OCI-LY1 (cell line): ENCODE results near the gene TXNDC9.

Experiments used
- H2AFZ ChIP-seq: fragments of 200-600 bp; sonication (generic), shearing (Covaris generic); 2 replicates; pipeline ENCODE4 v1.6.0; 2014; ENCODE audit warnings: antibody characterized with exemption, mild to moderate bottlenecking, low read length
- H3F3A ChIP-seq: fragments of 200-600 bp; sonication (generic), shearing (Covaris generic); 2 replicates; pipeline ENCODE4 v1.6.0; 2014; ENCODE audit warnings: mild to moderate bottlenecking, antibody characterized with exemption, low read length, moderate library complexity; ENCODE audit not compliant: insufficient read depth
- H3K27ac ChIP-seq: fragments of 200-600 bp; sonication (generic); 2 replicates; pipeline ENCODE4 v1.5.1; 2014; ENCODE audit warnings: low read length, mixed run types, mild to moderate bottlenecking, low read depth; ENCODE audit not compliant: poor library complexity, severe bottlenecking
- H3K27me3 ChIP-seq: fragments of 200-600 bp; sonication (generic); 2 replicates; pipeline ENCODE4 v1.6.0; 2014; ENCODE audit warnings: antibody characterized with exemption, mild to moderate bottlenecking, low read length, moderate library complexity; ENCODE audit not compliant: insufficient read depth
- H3K36me3 ChIP-seq: fragments of 200-600 bp; sonication (generic); 2 replicates; pipeline ENCODE4 v1.6.1; 2014; ENCODE audit warnings: mild to moderate bottlenecking, antibody characterized with exemption, low read length, moderate library complexity, mixed read lengths; ENCODE audit not compliant: insufficient read depth
- H3K4me1 ChIP-seq: fragments of 200-600 bp; sonication (generic); 2 replicates; pipeline ENCODE4 v1.5.1; 2014; ENCODE audit warnings: mild to moderate bottlenecking, low read length, moderate library complexity; ENCODE audit not compliant: insufficient read depth, severe bottlenecking
- H3K4me2 ChIP-seq: fragments of 200-600 bp; sonication (generic), shearing (Covaris generic); 2 replicates; pipeline ENCODE4 v1.6.1; 2014; ENCODE audit warnings: low read length
- H3K4me3 ChIP-seq: fragments of 200-600 bp; sonication (generic); 2 replicates; pipeline ENCODE4 v1.5.1; 2014; ENCODE audit warnings: low read length, low read depth, mild to moderate bottlenecking, mixed read lengths; ENCODE audit not compliant: poor library complexity, severe bottlenecking
- H3K79me2 ChIP-seq: fragments of 200-600 bp; shearing (Covaris generic); 2 replicates; pipeline ENCODE4 v1.6.1; 2016; ENCODE audit warnings: mixed run types, low read length, mixed read lengths; ENCODE audit not compliant: insufficient read depth
- H3K9ac ChIP-seq: fragments of 200-600 bp; sonication (generic), shearing (Covaris generic); 2 replicates; pipeline ENCODE4 v1.6.1; 2014; ENCODE audit warnings: mild to moderate bottlenecking, low read length, mixed read lengths
- H3K9me2 ChIP-seq: fragments of 200-600 bp; sonication (generic), shearing (Covaris generic); 2 replicates; pipeline ENCODE4 v1.6.1; 2014; ENCODE audit warnings: low read depth, mild to moderate bottlenecking, low read length, mixed read lengths
- H3K9me3 ChIP-seq: fragments of 200-600 bp; shearing (Covaris generic); 2 replicates; pipeline ENCODE4 v1.6.1; 2014; ENCODE audit warnings: low read length, mixed read lengths
- H4K20me1 ChIP-seq: fragments of 200-600 bp; sonication (generic), shearing (Covaris generic); 2 replicates; pipeline ENCODE4 v1.6.0; 2016; ENCODE audit warnings: mild to moderate bottlenecking, low read length; ENCODE audit not compliant: insufficient read depth
- CTCF ChIP-seq: fragments of 200-600 bp; sonication (generic), shearing (Covaris generic); IDR thresholded peaks from 2 replicates; pipeline ENCODE4 v1.5.1; 2017; ENCODE audit warnings: mild to moderate bottlenecking, antibody characterized with exemption, low read length, moderate library complexity, mixed read lengths
- EZH2 ChIP-seq: fragments of 200-600 bp; sonication (generic), shearing (Covaris generic); IDR thresholded peaks from 2 replicates; pipeline ENCODE4 v1.8.0; 2017; ENCODE audit warnings: borderline replicate concordance, mixed run types, mild to moderate bottlenecking, antibody characterized with exemption, low read length, moderate library complexity, mixed read lengths

TXNDC9 gene

DNA sequence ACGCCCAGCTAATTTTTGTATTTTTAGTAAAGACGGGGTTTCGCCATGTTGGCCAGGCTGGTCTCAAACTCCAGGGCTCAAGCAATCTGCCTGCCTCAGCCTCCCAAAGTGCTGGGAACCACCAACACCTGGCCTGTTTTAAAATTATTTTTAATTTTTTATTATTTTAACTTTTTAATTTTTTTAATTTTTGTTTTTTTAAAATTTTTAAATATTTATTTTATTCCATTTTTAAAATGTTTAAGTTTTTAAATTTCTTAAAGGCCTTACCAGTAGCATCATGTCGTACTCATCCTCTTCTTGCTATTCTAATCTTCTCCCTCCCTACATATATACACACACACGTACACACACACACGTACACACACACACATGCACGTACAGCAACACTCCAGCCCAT, 36.6 kb downstream of the TXNDC9 start:
- TF ChIP-seq CTCF: no peak
- TF ChIP-seq EZH2: no peak
- Histone ChIP-seq H3K27ac (no peak overlapping the region), H3K36me3 (no peaks in the 10 kb centered on the region; the same call in 1 of the 2 replicates), H3K4me3 (no peak overlapping the region), H3F3A (no peaks in the 10 kb centered on the region), H3K9me3 (no peaks in the 10 kb centered on the region), H3K9me2 (no peaks in the 10 kb centered on the region), H3K27me3 (no peaks in the 10 kb centered on the region), H3K9ac (no peak overlapping the region), H3K4me1 (no peaks in the 10 kb centered on the region), H3K4me2 (no peak overlapping the region), H3K79me2 (no peaks in the 10 kb centered on the region), H4K20me1 (no peaks in the 10 kb centered on the region), H2AFZ (no peak overlapping the region)

DNA sequence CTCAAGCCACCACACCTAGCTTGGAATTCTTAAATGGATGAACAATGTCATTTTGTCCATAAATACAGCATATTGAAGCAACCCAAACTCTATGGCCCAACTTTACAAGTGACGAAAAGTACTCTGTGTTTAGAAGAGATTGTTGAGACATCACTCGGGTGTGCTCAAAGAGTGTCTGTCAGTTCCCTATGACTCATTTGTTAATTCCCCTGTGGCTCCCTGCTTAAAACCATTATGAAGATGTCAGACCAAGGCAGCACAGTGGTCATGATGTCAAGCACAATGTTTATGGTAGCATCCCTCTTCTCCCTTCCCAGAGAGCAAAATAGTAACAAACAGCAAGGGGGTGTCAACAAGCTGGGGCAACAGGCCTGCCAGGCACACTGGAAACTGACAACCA, 38.1 kb downstream of the TXNDC9 start:
- H3K9me2 ChIP-seq: no peaks in the 10 kb centered on the region
- H3F3A ChIP-seq: no peaks in the 10 kb centered on the region
- H3K4me1 ChIP-seq: no peaks in the 10 kb centered on the region
- no peak overlapping the region for H3K27ac ChIP-seq
- no peaks in the 10 kb centered on the region for H3K9me3 ChIP-seq
- H2AFZ ChIP-seq: no peak overlapping the region
- H3K79me2 ChIP-seq: no peaks in the 10 kb centered on the region
- no peak overlapping the region for H3K4me2 ChIP-seq
- H3K9ac ChIP-seq: no peak overlapping the region
- no peaks in the 10 kb centered on the region for H3K36me3 ChIP-seq
- H3K4me3 ChIP-seq: no peak overlapping the region
- TF ChIP-seq CTCF (no peak), EZH2 (no peak)
- H3K27me3 ChIP-seq: no peaks in the 10 kb centered on the region
- H4K20me1 ChIP-seq: no peaks in the 10 kb centered on the region

- Histone ChIP-seq H3K9me3 (no peaks in the 10 kb centered on the region), H3K4me3 (no peak overlapping the region), H2AFZ (no peak overlapping the region), H3K79me2 (no peaks in the 10 kb centered on the region), H3K27ac (no peak overlapping the region), H3K36me3 (no peaks in the 10 kb centered on the region), H3K27me3 (no peaks in the 10 kb centered on the region), H3K4me1 (no peaks in the 10 kb centered on the region), H4K20me1 (no peaks in the 10 kb centered on the region), H3F3A (no peaks in the 10 kb centered on the region), H3K9ac (no peak overlapping the region), H3K9me2 (no peaks in the 10 kb centered on the region), H3K4me2 (no peak overlapping the region)
- TF ChIP-seq EZH2 (no peak), CTCF (no peak)
Measured at GRCh38 chr2:99285526-99285925, 50.6 kb downstream of the TXNDC9 start.
